Smooth muscle cell (in vitro differentiated cells): ENCODE results near the gene FMNL3. TPM values are rescaled to one million over a fixed set of nuclear protein-coding genes. Genes with fewer than 3 reads are reported as not detected.

ENCODE experiments used
- DNase-seq: peaks from one replicate; lab custom pipeline; 2025; ENCODE audit not compliant: unreplicated experiment; lab: John Stamatoyannopoulos, UW
- H2AFZ ChIP-seq: fragments of 200-600 bp; sonication (generic); 2 replicates; pipeline ENCODE4 v1.6.0; 2016; ENCODE audit warnings: antibody characterized with exemption, low read depth, mild to moderate bottlenecking
- H3F3A ChIP-seq: fragments of 200-600 bp; sonication (generic); 2 replicates; pipeline ENCODE4 v1.6.0; 2017; ENCODE audit warnings: antibody characterized with exemption, low read depth
- H3K27ac ChIP-seq: fragments of 200-600 bp; sonication (generic); 2 replicates; pipeline ENCODE4 v1.5.1; 2016; ENCODE audit warnings: low read depth, mild to moderate bottlenecking
- H3K27me3 ChIP-seq: fragments of 200-600 bp; sonication (generic); 2 replicates; pipeline ENCODE4 v1.6.1; 2016; ENCODE audit warnings: low read depth, mild to moderate bottlenecking
- H3K36me3 ChIP-seq: fragments of 200-600 bp; sonication (generic); 2 replicates; pipeline ENCODE4 v1.5.1; 2016; ENCODE audit warnings: low read depth
- H3K4me1 ChIP-seq: fragments of 200-600 bp; sonication (generic); 2 replicates; pipeline ENCODE4 v1.5.1; 2016; ENCODE audit warnings: low read depth
- H3K4me2 ChIP-seq: fragments of 200-600 bp; sonication (generic); 2 replicates; pipeline ENCODE4 v1.6.0; 2016; ENCODE audit warnings: mild to moderate bottlenecking
- H3K4me3 ChIP-seq: fragments of 200-600 bp; sonication (generic); 2 replicates; pipeline ENCODE4 v1.5.1; 2016; ENCODE audit warnings: mild to moderate bottlenecking
- H3K79me2 ChIP-seq: fragments of 200-600 bp; sonication (generic); 2 replicates; pipeline ENCODE4 v1.6.0; 2016; ENCODE audit warnings: low read depth, mild to moderate bottlenecking
- H3K9ac ChIP-seq: fragments of 200-600 bp; sonication (generic); 2 replicates; pipeline ENCODE4 v1.6.0; 2016; ENCODE audit warnings: low read depth
- H3K9me3 ChIP-seq: fragments of 200-600 bp; sonication (generic); replicated peaks from 2 replicates; pipeline ENCODE4 v1.5.1; 2016; ENCODE audit warnings: low read depth
- H4K20me1 ChIP-seq: fragments of 200-600 bp; sonication (generic); 2 replicates; pipeline ENCODE4 v1.6.0; 2016; ENCODE audit warnings: low read depth
- CTCF ChIP-seq: fragments of 200-600 bp; sonication (generic); IDR thresholded peaks from 2 replicates; pipeline ENCODE4 v1.5.1; 2017; ENCODE audit warnings: borderline replicate concordance, mild to moderate bottlenecking, antibody characterized with exemption; ENCODE audit not compliant: insufficient read depth, poor library complexity, severe bottlenecking
- WGBS: methylation state at CpG from one replicate; pipeline ENCODE4 v1.1.7; 2016; ENCODE audit warnings: low lambda C conversion rate; 5-methylcytosine and 5-hydroxymethylcytosine counted together
- polyA plus RNA-seq: library from polyadenylated mRNA; unstranded; fragments of >200 nt; fragmentation: Nextera tagmentation; extraction: Ambion mirVana; gene quantifications from 2 replicates; pipeline ENCODE4 v1.2.1, GENCODE V29; 2016
- total RNA-seq: library from RNA; depleted of rRNA; stranded (reverse); fragments of >200 nt; gene quantifications from 2 replicates; pipeline ENCODE4 v1.2.3, GENCODE V29; 2014

The FMNL3 gene
- total and polyA plus RNA-seq, 2 experiments from 2014 or later, result 18.3 to 21.7 TPM

DNA sequence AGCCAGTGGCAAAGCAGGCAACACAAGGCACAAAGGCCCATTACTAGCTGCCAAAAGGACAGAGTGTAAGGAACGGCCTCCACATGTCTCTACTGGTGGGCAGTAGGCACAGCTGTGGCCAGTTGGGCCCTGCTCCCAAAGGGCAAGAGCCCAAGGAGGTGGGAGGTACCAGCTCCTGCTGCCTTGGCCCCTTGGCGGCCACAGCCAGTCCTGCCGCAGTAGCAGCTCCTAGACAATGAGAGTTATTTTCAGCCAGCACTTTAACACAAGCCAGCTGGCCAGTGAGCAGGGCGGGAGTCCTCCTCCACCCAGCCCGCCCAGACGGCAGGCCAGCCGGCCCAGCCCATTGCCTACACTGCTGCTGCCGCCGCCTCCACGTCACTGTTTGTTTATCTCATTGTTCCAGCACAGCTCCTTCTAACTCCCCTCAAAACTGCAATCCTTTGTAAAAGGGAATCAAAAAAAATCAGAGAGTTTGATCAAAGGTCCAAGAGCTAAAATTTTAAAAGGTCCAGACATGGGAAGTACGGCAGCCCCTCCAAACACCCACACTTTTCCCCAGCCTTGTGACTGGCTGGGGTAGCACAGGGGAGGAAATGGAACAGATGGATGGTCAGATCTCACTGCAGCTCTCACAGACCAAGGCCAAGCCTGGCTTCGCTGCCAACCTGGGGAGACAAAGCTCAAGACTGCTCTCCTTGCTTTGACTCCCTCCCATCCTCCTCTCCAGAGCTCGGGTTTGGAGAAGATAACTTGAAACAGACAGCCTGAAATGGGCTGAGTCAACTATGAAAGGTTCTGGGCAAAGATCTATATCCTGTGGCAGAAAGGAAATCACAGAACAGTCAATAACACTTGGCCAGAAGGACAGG lies 33.5 kb downstream of the FMNL3 start:
- H3K27me3 ChIP-seq, result no peaks in the 10 kb centered on the region
- DNase-seq, result peak; percentile 51
- H3K79me2 ChIP-seq, result peaks cover 63% of the 10 kb centered on the region
- no peaks in the 10 kb centered on the region for H3K9me3 ChIP-seq
- peak overlapping the region; percentile 84 for H3K27ac ChIP-seq
- H3K4me2 ChIP-seq, result peak overlapping the region; percentile 30
- no peak overlapping the region for H3K4me3 ChIP-seq
- H4K20me1 ChIP-seq, result peaks cover 26% of the 10 kb centered on the region
- H3F3A ChIP-seq, result peaks cover 12% of the 10 kb centered on the region
- no peaks in the 10 kb centered on the region for H3K36me3 ChIP-seq
- no peak for TF ChIP-seq CTCF
- H3K9ac ChIP-seq, result peak overlapping the region; percentile 60
- WGBS, result 12% methylated on average over 13 of the region's 13 CpGs
- H3K4me1 ChIP-seq, result peaks cover 35% of the 10 kb centered on the region
- no peak overlapping the region for H2AFZ ChIP-seq

DNA sequence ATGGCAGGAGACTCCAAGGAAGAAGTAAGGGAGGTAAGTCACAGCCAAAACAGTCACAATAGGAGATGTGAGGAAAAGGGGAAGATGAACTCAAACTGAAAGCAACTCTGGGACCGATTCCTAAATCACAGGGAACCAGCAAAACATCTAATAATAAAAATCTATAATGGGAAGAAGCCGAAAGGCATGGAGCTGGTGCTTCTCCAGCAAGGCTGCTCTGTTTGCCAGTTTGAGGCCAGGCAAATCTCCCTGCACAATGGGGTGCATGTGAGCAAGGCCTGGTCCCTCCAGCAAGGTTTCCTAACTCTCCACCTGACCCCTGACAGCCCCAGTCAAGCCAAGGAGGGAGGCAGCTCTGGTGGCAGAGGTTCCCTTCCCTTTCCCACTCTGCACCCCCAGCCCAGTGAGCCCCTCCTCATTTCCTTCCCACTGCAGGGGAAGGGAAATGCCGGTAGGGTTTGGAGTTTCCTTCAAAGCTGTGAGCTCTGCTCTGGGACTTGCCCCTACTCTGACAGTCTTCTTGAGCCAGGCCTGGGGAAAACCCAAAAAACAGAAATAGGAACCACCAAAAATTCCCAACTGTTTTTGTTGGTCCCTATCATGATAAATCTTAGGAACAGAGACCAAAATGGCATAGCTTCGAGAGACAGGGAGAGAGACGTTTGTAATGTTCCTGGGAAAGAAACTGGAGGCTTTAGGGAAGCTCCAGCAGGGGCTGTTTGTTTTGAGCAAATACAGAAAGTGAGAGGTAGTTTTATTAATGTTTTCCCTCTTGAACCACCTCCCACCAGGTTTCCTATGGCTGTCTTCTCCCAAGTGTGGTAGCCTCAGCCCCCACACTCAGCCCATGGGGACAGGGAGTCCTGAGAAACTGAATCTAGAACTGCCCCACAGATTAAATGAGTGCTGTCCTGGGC lies 34.6 kb downstream of the FMNL3 start:
- H3K79me2 ChIP-seq, result peaks cover 59% of the 10 kb centered on the region
- H3K4me3 ChIP-seq, result no peak overlapping the region
- peak overlapping the region; percentile 31 for H3K9ac ChIP-seq

GRCh38 chr12:49671031-49671765 lies 36.0 kb downstream of the FMNL3 start:
- Histone ChIP-seq H3K4me1 (peaks cover 35% of the 10 kb centered on the region), H3K36me3 (no peaks in the 10 kb centered on the region), H2AFZ (no peak overlapping the region), H3K27me3 (no peaks in the 10 kb centered on the region), H4K20me1 (peaks cover 31% of the 10 kb centered on the region), H3K79me2 (peaks cover 51% of the 10 kb centered on the region), H3K4me3 (no peak overlapping the region), H3K4me2 (peak overlapping the region; percentile 30), H3K9ac (no peak overlapping the region), H3K9me3 (no peaks in the 10 kb centered on the region), H3K27ac (peak overlapping the region; percentile 84), H3F3A (peaks cover 7% of the 10 kb centered on the region)
- no peak for TF ChIP-seq CTCF
- DNase-seq, result no peak
- WGBS, result 70% methylated on average over 5 of the region's 5 CpGs

More for the DNA sequence above, 34.6 kb downstream of the FMNL3 start:
- H3K4me1 ChIP-seq, result peaks cover 35% of the 10 kb centered on the region
- H3K27me3 ChIP-seq, result no peaks in the 10 kb centered on the region
- H3K9me3 ChIP-seq, result no peaks in the 10 kb centered on the region
- WGBS, result 62% methylated on average over 5 of the region's 5 CpGs
- DNase-seq, result no peak
- H3K27ac ChIP-seq, result peak overlapping the region; percentile 84
- no peak overlapping the region for H2AFZ ChIP-seq
- H4K20me1 ChIP-seq, result peaks cover 31% of the 10 kb centered on the region
- H3K36me3 ChIP-seq, result no peaks in the 10 kb centered on the region
- no peak for TF ChIP-seq CTCF
- H3F3A ChIP-seq, result peaks cover 12% of the 10 kb centered on the region
- H3K4me2 ChIP-seq, result peak overlapping the region; percentile 30
